HepG2 (cell line): ENCODE results near the gene BOD1. TPM values are rescaled to one million over a fixed set of nuclear protein-coding genes. Genes with fewer than 3 reads are reported as not detected.

Source experiments
- ATAC-seq: fragments of 200-7000 bp; cut with Tn5 transposase; 3 replicates; pipeline ENCODE4 v1.9.1; 2020; ENCODE audit warnings: mild to moderate bottlenecking, moderate library complexity
- BruUV-seq: library from RNA; stranded (reverse); fragments of 400-500 nt; replicated peaks from 2 replicates; lab custom pipeline; 2021; lab: Mats Ljungman, UMichigan
- CTCF ChIA-PET: fragments of 300-600 bp; formaldehyde crosslinking; extraction: SDS; loops from one replicate; lab custom pipeline; 2021; ENCODE audit warnings: low total read pairs, inconsistent platforms, low intra/inter-chr PET ratio; lab: Yijun Ruan, JAX
- POLR2A ChIA-PET: fragments of 350-600 bp; sonication (Branson Sonifier 250); formaldehyde crosslinking; loops from one replicate; lab custom pipeline; 2020; ENCODE audit warnings: antibody characterized with exemption, inconsistent platforms; lab: Yijun Ruan, JAX
- DNase-seq: peaks from one replicate; pipeline ENCODE4 v3.0.0-alpha.2; 2015; ENCODE audit warnings: low spot score
- FAIRE-seq: peaks from 3 replicates; lab custom pipeline; 2011; peaks lifted over from hg19 to GRCh38; lab: Jason Lieb, UNC
- H2AFZ ChIP-seq: one replicate; pipeline ENCODE4 v1.6.1; 2011; ENCODE audit warnings: low read length, inconsistent platforms
- H3K27ac ChIP-seq: fragments of 300-600 bp; 3 replicates; pipeline ENCODE4 v1.8.0; 2011; ENCODE audit warnings: mixed run types, mild to moderate bottlenecking, mixed read lengths, low read length, inconsistent platforms; ENCODE audit not compliant: insufficient read depth; ENCODE audit errors: extremely low read length
- H3K27me3 ChIP-seq, 2 experiments: fragments of 200-600 bp in 1 of 2; 2 replicates in 1 of 2; 3 replicates in 1 of 2; pipeline versions ENCODE4 v1.6.0 to v1.8.0; 2011; ENCODE audit warnings: low read length in 2 of 2, mild to moderate bottlenecking in 2 of 2, moderate library complexity in 2 of 2, inconsistent platforms in 1 of 2; ENCODE audit not compliant: insufficient read depth in 2 of 2, control insufficient read depth in 1 of 2
- H3K36me3 ChIP-seq, 2 experiments: fragments of 200-600 bp in 1 of 2; replicated peaks in 1 of 2; 2 replicates in 1 of 2; 3 replicates in 1 of 2; pipeline versions ENCODE4 v1.5.1 to v1.8.0; 2011; ENCODE audit warnings: low read length in 2 of 2, inconsistent platforms in 1 of 2; ENCODE audit not compliant: insufficient read depth in 2 of 2, control insufficient read depth in 1 of 2
- H3K4me1 ChIP-seq: 2 replicates; pipeline ENCODE4 v1.5.1; 2012; ENCODE audit warnings: low read length, inconsistent platforms; ENCODE audit not compliant: insufficient read depth
- H3K4me2 ChIP-seq: 2 replicates; pipeline ENCODE4 v1.6.0; 2011; ENCODE audit warnings: low read depth, low read length, inconsistent platforms
- H3K4me3 ChIP-seq, 3 experiments: fragments of 200-600 bp in 1 of 3; sonication (generic), shearing (Covaris generic) in 1 of 3; replicated peaks in 1 of 3; 2 replicates each; pipeline ENCODE4 v1.5.1; 2011 to 2016; ENCODE audit warnings: low read length in 3 of 3, inconsistent platforms in 2 of 3, low read depth in 2 of 3, mild to moderate bottlenecking in 2 of 3, control low read depth in 1 of 3, mixed read lengths in 1 of 3; ENCODE audit not compliant: insufficient read depth in 1 of 3
- H3K79me2 ChIP-seq: one replicate; pipeline ENCODE4 v1.6.1; 2011; ENCODE audit warnings: low read length, inconsistent platforms; ENCODE audit not compliant: insufficient read depth
- H3K9ac ChIP-seq: 2 replicates; pipeline ENCODE4 v1.6.0; 2011; ENCODE audit warnings: mild to moderate bottlenecking, low read depth, low read length, inconsistent platforms; ENCODE audit not compliant: insufficient read depth
- H3K9me3 ChIP-seq: 2 replicates; pipeline ENCODE4 v1.5.1; 2012; ENCODE audit warnings: mild to moderate bottlenecking, low read length
- H4K20me1 ChIP-seq: 2 replicates; pipeline ENCODE4 v1.6.0; 2011; ENCODE audit warnings: inconsistent platforms, mild to moderate bottlenecking, low read length, moderate library complexity; ENCODE audit not compliant: insufficient read depth
- ETV5 ChIP-seq: IDR thresholded peaks from 2 replicates; pipeline ENCODE4 v1.6.1; 2018; ENCODE audit warnings: missing biosample characterization, missing genetic modification reagents, inconsistent platforms, borderline replicate concordance
- FOSL2 ChIP-seq: sonication (generic); formaldehyde crosslinking; IDR thresholded peaks from 2 replicates; pipeline ENCODE4 v1.4.0; 2020; ENCODE audit warnings: missing genetic modification reagents
- HMG20A ChIP-seq: IDR thresholded peaks from 2 replicates; pipeline ENCODE4 v1.6.1; 2016; ENCODE audit warnings: borderline replicate concordance
- HNRNPLL ChIP-seq: fragments of 200-400 bp; formaldehyde crosslinking; IDR thresholded peaks from 2 replicates; pipeline ENCODE4 v1.6.1; 2017; ENCODE audit warnings: mild to moderate bottlenecking, low read depth, low read length; ENCODE audit not compliant: poor library complexity, severe bottlenecking
- NFYC ChIP-seq: IDR thresholded peaks from 2 replicates; pipeline ENCODE4 v1.6.1; 2016; ENCODE audit warnings: missing genetic modification reagents, missing compliant biosample characterization
- SRF ChIP-seq: IDR thresholded peaks from 2 replicates; pipeline ENCODE4 v1.6.1; 2011; ENCODE audit warnings: mild to moderate bottlenecking, low read depth, low read length, moderate library complexity
- THYN1 ChIP-seq: sonication (generic); formaldehyde crosslinking; IDR thresholded peaks from 2 replicates; pipeline ENCODE4 v1.8.1; 2023; ENCODE audit warnings: low read depth, mild to moderate bottlenecking, moderate library complexity, missing genetic modification reagents, borderline replicate concordance
- ZNF232 ChIP-seq: sonication (generic); formaldehyde crosslinking; IDR thresholded peaks from 2 replicates; pipeline ENCODE4 v1.4.0; 2020; ENCODE audit warnings: missing genetic modification reagents, borderline replicate concordance
- ZNF274 ChIP-seq: sonication (generic); formaldehyde crosslinking; IDR thresholded peaks from 2 replicates; pipeline ENCODE4 v1.5.1; 2020; ENCODE audit warnings: mild to moderate bottlenecking, missing genetic modification reagents
- ZNF570 ChIP-seq: sonication (generic); formaldehyde crosslinking; IDR thresholded peaks from 2 replicates; pipeline ENCODE4 v1.4.0; 2020; ENCODE audit warnings: mild to moderate bottlenecking, missing genetic modification reagents, borderline replicate concordance
- ZNF790 ChIP-seq: sonication (generic); formaldehyde crosslinking; IDR thresholded peaks from 2 replicates; pipeline ENCODE4 v1.8.0; 2022; ENCODE audit warnings: missing genetic modification reagents, mild to moderate bottlenecking, borderline replicate concordance
- WGBS: methylation state at CpG from one replicate; pipeline ENCODE4 v1.1.6; 2017; ENCODE audit warnings: low lambda C conversion rate; 5-methylcytosine and 5-hydroxymethylcytosine counted together
- in situ Hi-C: cut with HindIII; loops from 2 replicates; pipeline ENCODE4 v1.10.0; 2017; ENCODE audit warnings: low pct_unique_long_range_greater_than_20kb; ENCODE audit not compliant: extremely low pct_ligation_motif_present
- intact Hi-C: fragments of 100-400 bp; cut with micrococcal nuclease; formaldehyde crosslinking; loops from one replicate; pipeline ENCODE4 v1.10.0; 2022; ENCODE audit not compliant: unreplicated experiment
- polyA plus RNA-seq, 8 experiments: library from polyadenylated mRNA; depleted of rRNA in 3 of 8; stranded (reverse) in 7 of 8; unstranded in 1 of 8; fragments of >200 nt; fragmentation: Illumina TruSeq in 4 of 8; extraction: Trizol in 4 of 8; gene quantifications; 2 replicates each; pipeline versions ENCODE4 v1.2.1 to v1.2.3, GENCODE V29; 2011 to 2016; ENCODE audit warnings: low read depth in 4 of 8, missing spikeins in 1 of 8, mixed read lengths in 1 of 8; ENCODE audit not compliant: insufficient read depth in 1 of 8
- total RNA-seq, 5 experiments: library from RNA; depleted of rRNA; stranded (reverse); fragments of >200 nt; fragmentation: Illumina TruSeq; extraction: Trizol; gene quantifications; 2 replicates each; pipeline ENCODE4 v1.2.3, GENCODE V29; 2016; ENCODE audit warnings: low read depth in 1 of 5
- TF ChIP-seq, protein P1 (sequence below): sonication (generic); formaldehyde crosslinking; conservative IDR thresholded peaks from 2 replicates; pipeline ENCODE4 v1.4.0; 2020; ENCODE audit warnings: missing genetic modification reagents
- TF ChIP-seq, protein P2 (sequence below): IDR thresholded peaks from 2 replicates; pipeline ENCODE4 v1.4.0; 2020; ENCODE audit warnings: mild to moderate bottlenecking, missing genetic modification reagents

BOD1 gene
- total and polyA plus RNA-seq, 2 of the 13 experiments (the other 11 are each of a cell fraction or from before 2014, with no cell fraction given) = 81.5 to 103 TPM

DNA sequence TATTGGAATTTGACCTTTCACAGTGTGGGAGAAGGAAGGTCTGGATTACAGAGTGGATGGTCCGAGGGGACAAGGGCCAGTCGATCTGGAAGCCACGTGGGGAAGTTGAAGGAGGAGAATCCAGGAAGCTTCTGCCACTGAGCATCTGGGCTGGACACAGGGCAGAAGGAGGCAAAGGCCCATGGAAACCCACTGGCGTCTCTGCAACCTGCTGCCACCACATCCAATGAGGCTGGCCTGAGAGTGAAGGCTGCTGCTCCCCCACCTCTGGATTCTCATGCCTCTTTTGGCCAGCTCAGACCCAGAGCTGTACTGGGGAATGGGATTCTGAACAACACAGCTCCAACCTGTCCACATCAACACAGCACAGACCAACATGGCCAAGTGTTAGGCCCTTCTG, 48.9 kb upstream of the BOD1 start:
- WGBS = 18% methylated on average over 4 of the region's 4 CpGs

More for the DNA sequence above, 48.9 kb upstream of the BOD1 start:
- Histone ChIP-seq H3K27ac (no peak overlapping the region), H3K4me2 (no peak overlapping the region), H3K36me3 (no peaks in the 10 kb centered on the region), H4K20me1 (no peaks in the 10 kb centered on the region), H2AFZ (no peak overlapping the region), H3K79me2 (no peaks in the 10 kb centered on the region), H3K9me3 (peaks cover 9% of the 10 kb centered on the region; the same call in 1 of the 2 replicates), H3K4me3 (no peak overlapping the region), H3K9ac (no peak overlapping the region), H3K4me1 (peaks cover 34% of the 10 kb centered on the region), H3K27me3 (peaks cover 0 to 4% of the 10 kb centered on the region in 2 experiments; a peak in 1 of 5 replicates)
- ATAC-seq (no peak), DNase-seq (no peak), FAIRE-seq (no peak)
- in situ Hi-C loops (no loop called here), intact Hi-C loops (no loop called here)
- TF ChIP-seq ZNF790 (no peak), ZNF570 (no peak), HNRNPLL (no peak), FOSL2 (no peak), ZNF232 (CRISPR knock-in tag) (no peak), HMG20A (no peak), ZNF274 (CRISPR knock-in tag) (no peak), SRF (no peak), NFYC (CRISPR knock-in tag) (no peak), THYN1 (CRISPR knock-in tag) (no peak), ETV5 (no peak)
- TF ChIP-seq, protein P1, sequence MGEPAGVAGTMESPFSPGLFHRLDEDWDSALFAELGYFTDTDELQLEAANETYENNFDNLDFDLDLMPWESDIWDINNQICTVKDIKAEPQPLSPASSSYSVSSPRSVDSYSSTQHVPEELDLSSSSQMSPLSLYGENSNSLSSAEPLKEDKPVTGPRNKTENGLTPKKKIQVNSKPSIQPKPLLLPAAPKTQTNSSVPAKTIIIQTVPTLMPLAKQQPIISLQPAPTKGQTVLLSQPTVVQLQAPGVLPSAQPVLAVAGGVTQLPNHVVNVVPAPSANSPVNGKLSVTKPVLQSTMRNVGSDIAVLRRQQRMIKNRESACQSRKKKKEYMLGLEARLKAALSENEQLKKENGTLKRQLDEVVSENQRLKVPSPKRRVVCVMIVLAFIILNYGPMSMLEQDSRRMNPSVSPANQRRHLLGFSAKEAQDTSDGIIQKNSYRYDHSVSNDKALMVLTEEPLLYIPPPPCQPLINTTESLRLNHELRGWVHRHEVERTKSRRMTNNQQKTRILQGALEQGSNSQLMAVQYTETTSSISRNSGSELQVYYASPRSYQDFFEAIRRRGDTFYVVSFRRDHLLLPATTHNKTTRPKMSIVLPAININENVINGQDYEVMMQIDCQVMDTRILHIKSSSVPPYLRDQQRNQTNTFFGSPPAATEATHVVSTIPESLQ = no peak
- TF ChIP-seq, protein P2, sequence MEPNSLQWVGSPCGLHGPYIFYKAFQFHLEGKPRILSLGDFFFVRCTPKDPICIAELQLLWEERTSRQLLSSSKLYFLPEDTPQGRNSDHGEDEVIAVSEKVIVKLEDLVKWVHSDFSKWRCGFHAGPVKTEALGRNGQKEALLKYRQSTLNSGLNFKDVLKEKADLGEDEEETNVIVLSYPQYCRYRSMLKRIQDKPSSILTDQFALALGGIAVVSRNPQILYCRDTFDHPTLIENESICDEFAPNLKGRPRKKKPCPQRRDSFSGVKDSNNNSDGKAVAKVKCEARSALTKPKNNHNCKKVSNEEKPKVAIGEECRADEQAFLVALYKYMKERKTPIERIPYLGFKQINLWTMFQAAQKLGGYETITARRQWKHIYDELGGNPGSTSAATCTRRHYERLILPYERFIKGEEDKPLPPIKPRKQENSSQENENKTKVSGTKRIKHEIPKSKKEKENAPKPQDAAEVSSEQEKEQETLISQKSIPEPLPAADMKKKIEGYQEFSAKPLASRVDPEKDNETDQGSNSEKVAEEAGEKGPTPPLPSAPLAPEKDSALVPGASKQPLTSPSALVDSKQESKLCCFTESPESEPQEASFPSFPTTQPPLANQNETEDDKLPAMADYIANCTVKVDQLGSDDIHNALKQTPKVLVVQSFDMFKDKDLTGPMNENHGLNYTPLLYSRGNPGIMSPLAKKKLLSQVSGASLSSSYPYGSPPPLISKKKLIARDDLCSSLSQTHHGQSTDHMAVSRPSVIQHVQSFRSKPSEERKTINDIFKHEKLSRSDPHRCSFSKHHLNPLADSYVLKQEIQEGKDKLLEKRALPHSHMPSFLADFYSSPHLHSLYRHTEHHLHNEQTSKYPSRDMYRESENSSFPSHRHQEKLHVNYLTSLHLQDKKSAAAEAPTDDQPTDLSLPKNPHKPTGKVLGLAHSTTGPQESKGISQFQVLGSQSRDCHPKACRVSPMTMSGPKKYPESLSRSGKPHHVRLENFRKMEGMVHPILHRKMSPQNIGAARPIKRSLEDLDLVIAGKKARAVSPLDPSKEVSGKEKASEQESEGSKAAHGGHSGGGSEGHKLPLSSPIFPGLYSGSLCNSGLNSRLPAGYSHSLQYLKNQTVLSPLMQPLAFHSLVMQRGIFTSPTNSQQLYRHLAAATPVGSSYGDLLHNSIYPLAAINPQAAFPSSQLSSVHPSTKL (CRISPR knock-in tag) = no peak
- BruUV-seq = no TSS peak
- CTCF ChIA-PET = no interaction called here
- POLR2A ChIA-PET = no interaction called here
